HEK293 (cell line): ENCODE measurements around the gene P2RY11.

Experiments
- CTCF ChIA-PET: fragments of 350-600 bp; formaldehyde crosslinking; extraction: SDS; loops from one replicate; lab custom pipeline; 2021; ENCODE audit warnings: antibody characterized with exemption; lab: Yijun Ruan, JAX
- POLR2A ChIA-PET: fragments of 300-600 bp; formaldehyde crosslinking; extraction: SDS; loops from one replicate; lab custom pipeline; 2020; ENCODE audit warnings: antibody characterized with exemption, inconsistent platforms; lab: Yijun Ruan, JAX
- H3K27ac ChIP-seq: fragments of 200-500 bp; sonication (Bioruptor generic); 2 replicates; pipeline ENCODE4 v1.5.1; 2014; ENCODE audit warnings: low read depth, low read length, control low read depth, inconsistent platforms; ENCODE audit errors: extremely low read depth
- H3K36me3 ChIP-seq, 2 experiments: fragments of 200-500 bp in 1 of 2; sonication (Bioruptor generic) in 1 of 2; 1 replicate in 1 of 2; 2 replicates in 1 of 2; pipeline ENCODE4 v1.5.1; 2014 to 2017; ENCODE audit warnings: inconsistent platforms in 2 of 2, low read length in 2 of 2; ENCODE audit not compliant: control insufficient read depth in 2 of 2, insufficient read depth in 1 of 2
- H3K4me1 ChIP-seq: fragments of 200-500 bp; sonication (Bioruptor generic); 2 replicates; pipeline ENCODE4 v1.5.1; 2014; ENCODE audit warnings: mild to moderate bottlenecking, low read length, inconsistent platforms; ENCODE audit not compliant: control insufficient read depth, insufficient read depth
- H3K4me3 ChIP-seq: 2 replicates; pipeline ENCODE4 v1.5.1; 2011; ENCODE audit warnings: low read depth, mild to moderate bottlenecking, control low read depth, low read length, moderate library complexity
- H3K9me3 ChIP-seq: fragments of 200-500 bp; sonication (Bioruptor generic); 2 replicates; pipeline ENCODE4 v1.5.1; 2014; ENCODE audit warnings: low read depth, low read length, inconsistent platforms; ENCODE audit not compliant: control insufficient read depth, insufficient read depth
- SP2 ChIP-seq: fragments of 450-650 bp; formaldehyde crosslinking; IDR thresholded peaks from 2 replicates; pipeline ENCODE4 v1.5.1; 2016; ENCODE audit warnings: missing biosample characterization, missing genetic modification characterization
- SP3 ChIP-seq: fragments of 450-650 bp; formaldehyde crosslinking; IDR thresholded peaks from 2 replicates; pipeline ENCODE4 v1.5.1; 2016; ENCODE audit warnings: missing biosample characterization, missing genetic modification characterization
- ZBTB21 ChIP-seq: fragments of 450-650 bp; formaldehyde crosslinking; IDR thresholded peaks from 2 replicates; pipeline ENCODE4 v1.5.1; 2017; ENCODE audit warnings: missing biosample characterization, missing genetic modification characterization
- ZFP37 ChIP-seq: fragments of 450-650 bp; formaldehyde crosslinking; IDR thresholded peaks from 2 replicates; pipeline ENCODE4 v1.5.1; 2016; ENCODE audit warnings: missing biosample characterization, missing genetic modification characterization
- ZFP41 ChIP-seq: fragments of 450-650 bp; formaldehyde crosslinking; IDR thresholded peaks from 2 replicates; pipeline ENCODE4 v1.5.1; 2016; ENCODE audit warnings: missing biosample characterization, missing genetic modification characterization, borderline replicate concordance
- ZNF138 ChIP-seq: fragments of 450-650 bp; formaldehyde crosslinking; IDR thresholded peaks from 2 replicates; pipeline ENCODE4 v1.5.1; 2016; ENCODE audit warnings: missing biosample characterization, missing genetic modification characterization, borderline replicate concordance
- ZNF211 ChIP-seq: fragments of 450-650 bp; formaldehyde crosslinking; IDR thresholded peaks from 2 replicates; pipeline ENCODE4 v1.5.1; 2016; ENCODE audit warnings: low read depth, missing biosample characterization, missing genetic modification characterization
- ZNF239 ChIP-seq: fragments of 450-650 bp; formaldehyde crosslinking; IDR thresholded peaks from 2 replicates; pipeline ENCODE4 v1.5.1; 2016; ENCODE audit warnings: missing biosample characterization, missing genetic modification characterization
- ZNF274 ChIP-seq, 2 experiments: fragments of 200-500 bp in 1 of 2; fragments of 450-650 bp in 1 of 2; sonication (Bioruptor generic) in 1 of 2; formaldehyde crosslinking in 1 of 2; IDR thresholded peaks; 2 replicates each; pipeline versions ENCODE4 v1.5.1 to v1.6.1; 2014 to 2016; ENCODE audit warnings: borderline replicate concordance in 1 of 2, inconsistent platforms in 1 of 2, low read length in 1 of 2, missing biosample characterization in 1 of 2, missing genetic modification characterization in 1 of 2
- ZNF426 ChIP-seq: fragments of 450-650 bp; formaldehyde crosslinking; IDR thresholded peaks from 2 replicates; pipeline ENCODE4 v1.5.1; 2017; ENCODE audit warnings: missing biosample characterization, missing genetic modification characterization, mild to moderate bottlenecking, inconsistent platforms, moderate library complexity
- ZNF658 ChIP-seq: fragments of 450-650 bp; formaldehyde crosslinking; IDR thresholded peaks from 2 replicates; pipeline ENCODE4; 2016; ENCODE audit warnings: missing biosample characterization, missing genetic modification characterization
- ZNF664 ChIP-seq: fragments of 450-650 bp; formaldehyde crosslinking; IDR thresholded peaks from 2 replicates; pipeline ENCODE4 v1.5.1; 2016; ENCODE audit warnings: missing biosample characterization, missing genetic modification characterization
- ZNF677 ChIP-seq: fragments of 450-650 bp; IDR thresholded peaks from 2 replicates; pipeline ENCODE4 v1.5.0; 2018; ENCODE audit warnings: missing biosample characterization, mild to moderate bottlenecking, missing genetic modification characterization, moderate library complexity
- ZNF707 ChIP-seq: fragments of 450-650 bp; formaldehyde crosslinking; IDR thresholded peaks from 2 replicates; pipeline ENCODE4 v1.5.1; 2016; ENCODE audit warnings: missing biosample characterization, missing genetic modification characterization
- ZNF791 ChIP-seq: fragments of 450-650 bp; formaldehyde crosslinking; IDR thresholded peaks from 2 replicates; pipeline ENCODE4 v1.5.1; 2016; ENCODE audit warnings: missing biosample characterization, missing genetic modification characterization
- TF ChIP-seq, protein P1 (sequence below): fragments of 450-650 bp; formaldehyde crosslinking; IDR thresholded peaks from 2 replicates; pipeline ENCODE4 v1.5.1; 2016; ENCODE audit warnings: missing biosample characterization, missing genetic modification characterization
- TF ChIP-seq, protein P2 (sequence below): fragments of 450-650 bp; formaldehyde crosslinking; IDR thresholded peaks from 2 replicates; pipeline ENCODE4 v1.5.1; 2017; ENCODE audit warnings: missing biosample characterization, missing genetic modification characterization
- TF ChIP-seq, protein P3 (sequence below): fragments of 450-650 bp; formaldehyde crosslinking; IDR thresholded peaks from 2 replicates; pipeline ENCODE4 v1.5.1; 2016; ENCODE audit warnings: missing biosample characterization, missing genetic modification characterization
- TF ChIP-seq, protein P4 (sequence below): fragments of 450-650 bp; formaldehyde crosslinking; IDR thresholded peaks from 2 replicates; pipeline ENCODE4 v1.5.1; 2016; ENCODE audit warnings: missing biosample characterization, missing genetic modification characterization
- TF ChIP-seq, protein P5 (sequence below): fragments of 450-650 bp; formaldehyde crosslinking; IDR thresholded peaks from 2 replicates; pipeline ENCODE4 v1.5.1; 2016; ENCODE audit warnings: missing biosample characterization, missing genetic modification characterization

The P2RY11 gene

DNA sequence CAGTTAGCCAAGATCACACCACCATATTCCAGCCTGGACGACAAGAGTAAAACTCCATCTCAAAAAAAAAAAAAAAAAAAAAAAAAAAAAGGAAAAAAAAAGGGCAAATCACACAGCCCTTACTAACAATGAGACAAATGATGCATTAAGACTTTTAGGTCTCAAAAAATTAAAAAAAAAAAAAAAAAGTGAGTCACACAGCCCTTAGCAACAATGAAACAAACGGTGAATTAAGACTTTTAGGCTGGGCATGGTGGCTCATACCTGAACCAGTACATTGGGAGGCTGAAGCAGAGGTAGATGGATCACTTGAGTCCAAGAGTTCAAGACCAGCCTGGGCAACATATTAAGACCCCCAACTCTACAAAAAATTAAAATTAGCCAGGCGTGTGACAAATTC is 40.6 kb downstream of the P2RY11 start:
- no peaks in the 10 kb centered on the region for H3K4me1 ChIP-seq
- no peak overlapping the region for H3K4me3 ChIP-seq
- POLR2A ChIA-PET = no interaction called here
- no peaks in the 10 kb centered on the region for H3K9me3 ChIP-seq
- CTCF ChIA-PET = no interaction called here
- no peak overlapping the region for H3K27ac ChIP-seq
- H3K36me3 ChIP-seq = peaks cover 59 to 97% of the 10 kb centered on the region in 2 experiments; a peak in 2 of 3 replicates
- no peak for TF ChIP-seq ZNF138 (tag by site-specific recombination)
- TF ChIP-seq, protein P1, sequence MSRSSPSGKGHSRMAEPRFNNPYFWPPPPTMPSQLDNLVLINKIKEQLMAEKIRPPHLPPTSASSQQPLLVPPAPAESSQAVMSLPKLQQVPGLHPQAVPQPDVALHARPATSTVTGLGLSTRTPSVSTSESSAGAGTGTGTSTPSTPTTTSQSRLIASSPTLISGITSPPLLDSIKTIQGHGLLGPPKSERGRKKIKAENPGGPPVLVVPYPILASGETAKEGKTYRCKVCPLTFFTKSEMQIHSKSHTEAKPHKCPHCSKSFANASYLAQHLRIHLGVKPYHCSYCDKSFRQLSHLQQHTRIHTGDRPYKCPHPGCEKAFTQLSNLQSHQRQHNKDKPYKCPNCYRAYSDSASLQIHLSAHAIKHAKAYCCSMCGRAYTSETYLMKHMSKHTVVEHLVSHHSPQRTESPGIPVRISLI (tag by site-specific recombination) = peak; percentile 86
- TF ChIP-seq SP2 (tag by site-specific recombination) = no peak

DNA sequence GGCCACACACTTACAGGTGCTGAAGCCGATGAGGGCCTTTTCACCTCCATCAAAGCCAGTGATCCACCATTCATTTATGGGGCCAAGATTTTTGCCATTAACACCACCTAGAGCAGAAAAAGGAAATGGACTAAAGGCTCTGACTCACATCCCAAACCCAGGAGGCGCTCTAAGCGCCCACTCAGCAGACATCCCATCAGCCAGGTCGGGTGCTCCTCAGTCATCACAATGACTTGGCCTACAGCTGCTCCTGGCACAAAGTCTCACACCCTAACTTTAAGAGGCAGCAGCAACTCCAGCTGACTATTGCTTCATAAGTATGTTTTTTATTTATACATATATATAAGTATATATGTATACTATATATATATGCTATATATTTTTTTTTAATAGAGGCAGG is 44.3 kb downstream of the P2RY11 start:
- POLR2A ChIA-PET = no interaction called here
- Histone ChIP-seq H3K4me1 (no peaks in the 10 kb centered on the region), H3K36me3 (peaks cover 65 to 99% of the 10 kb centered on the region in 2 experiments), H3K27ac (no peak overlapping the region), H3K9me3 (no peaks in the 10 kb centered on the region), H3K4me3 (no peak overlapping the region)
- CTCF ChIA-PET = interaction anchor here (1.3 kb wide), 1 partner anchor 94 kb away, joined by 5 read pairs; no protein-coding TSS in a partner anchor
- TF ChIP-seq ZNF274 (IDR thresholded peaks at IDR 0.05; ENCODE audit: low read length) (no peak), ZNF274 (tag by site-specific recombination; IDR thresholded peaks at IDR 0.05; ENCODE audit: borderline replicate concordance) (no peak), ZNF791 (no peak), ZNF707 (tag by site-specific recombination) (no peak), ZNF658 (tag by site-specific recombination) (no peak)
- TF ChIP-seq, protein P2, sequence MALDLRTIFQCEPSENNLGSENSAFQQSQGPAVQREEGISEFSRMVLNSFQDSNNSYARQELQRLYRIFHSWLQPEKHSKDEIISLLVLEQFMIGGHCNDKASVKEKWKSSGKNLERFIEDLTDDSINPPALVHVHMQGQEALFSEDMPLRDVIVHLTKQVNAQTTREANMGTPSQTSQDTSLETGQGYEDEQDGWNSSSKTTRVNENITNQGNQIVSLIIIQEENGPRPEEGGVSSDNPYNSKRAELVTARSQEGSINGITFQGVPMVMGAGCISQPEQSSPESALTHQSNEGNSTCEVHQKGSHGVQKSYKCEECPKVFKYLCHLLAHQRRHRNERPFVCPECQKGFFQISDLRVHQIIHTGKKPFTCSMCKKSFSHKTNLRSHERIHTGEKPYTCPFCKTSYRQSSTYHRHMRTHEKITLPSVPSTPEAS = no peak
- TF ChIP-seq, protein P3, sequence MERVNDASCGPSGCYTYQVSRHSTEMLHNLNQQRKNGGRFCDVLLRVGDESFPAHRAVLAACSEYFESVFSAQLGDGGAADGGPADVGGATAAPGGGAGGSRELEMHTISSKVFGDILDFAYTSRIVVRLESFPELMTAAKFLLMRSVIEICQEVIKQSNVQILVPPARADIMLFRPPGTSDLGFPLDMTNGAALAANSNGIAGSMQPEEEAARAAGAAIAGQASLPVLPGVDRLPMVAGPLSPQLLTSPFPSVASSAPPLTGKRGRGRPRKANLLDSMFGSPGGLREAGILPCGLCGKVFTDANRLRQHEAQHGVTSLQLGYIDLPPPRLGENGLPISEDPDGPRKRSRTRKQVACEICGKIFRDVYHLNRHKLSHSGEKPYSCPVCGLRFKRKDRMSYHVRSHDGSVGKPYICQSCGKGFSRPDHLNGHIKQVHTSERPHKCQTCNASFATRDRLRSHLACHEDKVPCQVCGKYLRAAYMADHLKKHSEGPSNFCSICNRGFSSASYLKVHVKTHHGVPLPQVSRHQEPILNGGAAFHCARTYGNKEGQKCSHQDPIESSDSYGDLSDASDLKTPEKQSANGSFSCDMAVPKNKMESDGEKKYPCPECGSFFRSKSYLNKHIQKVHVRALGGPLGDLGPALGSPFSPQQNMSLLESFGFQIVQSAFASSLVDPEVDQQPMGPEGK = no peak

DNA sequence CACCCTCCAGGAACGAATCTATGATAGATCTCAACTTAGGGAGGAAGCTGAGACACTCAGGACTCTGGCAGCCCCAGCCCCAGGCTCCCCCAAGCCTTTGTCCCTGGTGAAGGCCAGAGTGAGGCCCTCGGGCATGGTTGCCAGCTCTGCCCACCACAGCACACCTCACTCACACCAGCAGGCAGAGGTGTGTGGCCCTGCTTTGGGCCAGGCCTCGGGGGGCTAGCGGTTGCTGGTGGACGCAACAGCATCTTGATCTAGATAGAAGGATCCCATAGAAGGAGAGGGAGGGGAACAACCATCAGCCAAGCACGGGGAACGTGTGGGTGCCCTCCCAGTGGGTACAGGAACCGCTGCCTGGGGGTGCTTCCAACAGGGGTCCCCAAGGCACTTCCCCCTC is 46.6 kb downstream of the P2RY11 start:
- no peak for TF ChIP-seq ZNF677 (tag by site-specific recombination)
- TF ChIP-seq ZBTB21 (tag by site-specific recombination) = no peak
- no peak for TF ChIP-seq ZNF211
- TF ChIP-seq ZNF426 (tag by site-specific recombination) = no peak
- no peak for TF ChIP-seq ZNF664
- TF ChIP-seq SP3 (tag by site-specific recombination) = no peak
- no peak for TF ChIP-seq ZNF239 (tag by site-specific recombination)
- no peak for TF ChIP-seq ZFP37 (tag by site-specific recombination)
- TF ChIP-seq ZFP41 = no peak
- TF ChIP-seq, protein P4, sequence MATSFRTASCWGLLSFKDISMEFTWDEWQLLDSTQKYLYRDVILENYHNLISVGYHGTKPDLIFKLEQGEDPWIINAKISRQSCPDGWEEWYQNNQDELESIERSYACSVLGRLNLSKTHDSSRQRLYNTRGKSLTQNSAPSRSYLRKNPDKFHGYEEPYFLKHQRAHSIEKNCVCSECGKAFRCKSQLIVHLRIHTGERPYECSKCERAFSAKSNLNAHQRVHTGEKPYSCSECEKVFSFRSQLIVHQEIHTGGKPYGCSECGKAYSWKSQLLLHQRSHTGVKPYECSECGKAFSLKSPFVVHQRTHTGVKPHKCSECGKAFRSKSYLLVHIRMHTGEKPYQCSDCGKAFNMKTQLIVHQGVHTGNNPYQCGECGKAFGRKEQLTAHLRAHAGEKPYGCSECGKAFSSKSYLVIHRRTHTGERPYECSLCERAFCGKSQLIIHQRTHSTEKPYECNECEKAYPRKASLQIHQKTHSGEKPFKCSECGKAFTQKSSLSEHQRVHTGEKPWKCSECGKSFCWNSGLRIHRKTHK = no peak
- TF ChIP-seq, protein P5, sequence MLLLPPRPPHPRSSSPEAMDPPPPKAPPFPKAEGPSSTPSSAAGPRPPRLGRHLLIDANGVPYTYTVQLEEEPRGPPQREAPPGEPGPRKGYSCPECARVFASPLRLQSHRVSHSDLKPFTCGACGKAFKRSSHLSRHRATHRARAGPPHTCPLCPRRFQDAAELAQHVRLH = no peak
- CTCF ChIA-PET = interaction anchor here (0.6 to 0.7 kb wide), 2 partner anchors 84 to 101 kb away, joined by 3 read pairs; no protein-coding TSS in a partner anchor
- no peak overlapping the region for H3K27ac ChIP-seq
- no peaks in the 10 kb centered on the region for H3K9me3 ChIP-seq
- POLR2A ChIA-PET = no interaction called here
- H3K4me3 ChIP-seq = no peak overlapping the region
- H3K4me1 ChIP-seq = no peaks in the 10 kb centered on the region
- H3K36me3 ChIP-seq = peaks cover 70 to 99% of the 10 kb centered on the region in 2 experiments
